DOHH2 (cell line): Measurements from ENCODE around the gene ZNF385B.

Experiments used
- H3F3A ChIP-seq: fragments of 200-600 bp; sonication (generic), shearing (Covaris generic); 2 replicates; pipeline ENCODE4 v1.6.0; 2016; ENCODE audit warnings: antibody characterized with exemption, mild to moderate bottlenecking; ENCODE audit not compliant: control insufficient read depth, insufficient read depth
- H3K27ac ChIP-seq: fragments of 200-600 bp; sonication (generic); 2 replicates; pipeline ENCODE4 v1.5.1; 2014; ENCODE audit warnings: low read depth, mild to moderate bottlenecking, low read length, moderate library complexity
- H3K27me3 ChIP-seq: fragments of 200-600 bp; sonication (generic); 2 replicates; pipeline ENCODE4 v1.6.1; 2014; ENCODE audit warnings: mild to moderate bottlenecking, low read length, mixed read lengths; ENCODE audit not compliant: control insufficient read depth
- H3K36me3 ChIP-seq: fragments of 200-600 bp; sonication (generic); 2 replicates; pipeline ENCODE4 v1.6.1; 2014; ENCODE audit warnings: mild to moderate bottlenecking, low read length, moderate library complexity, mixed read lengths; ENCODE audit not compliant: control insufficient read depth
- H3K4me1 ChIP-seq: fragments of 200-600 bp; sonication (generic); 2 replicates; pipeline ENCODE4 v1.6.1; 2014; ENCODE audit warnings: mild to moderate bottlenecking, low read length, mixed read lengths; ENCODE audit not compliant: control insufficient read depth
- H3K4me2 ChIP-seq: fragments of 200-600 bp; sonication (generic); 2 replicates; pipeline ENCODE4 v1.6.0; 2014; ENCODE audit warnings: mild to moderate bottlenecking, low read length, moderate library complexity
- H3K4me3 ChIP-seq: fragments of 200-600 bp; sonication (generic); 2 replicates; pipeline ENCODE4 v1.5.1; 2014; ENCODE audit warnings: mild to moderate bottlenecking, low read length, mixed read lengths
- H3K79me2 ChIP-seq: fragments of 200-600 bp; sonication (generic); 2 replicates; pipeline ENCODE4 v1.6.1; 2014; ENCODE audit warnings: mild to moderate bottlenecking, low read length, mixed read lengths; ENCODE audit not compliant: control insufficient read depth
- H3K9me2 ChIP-seq: fragments of 200-600 bp; sonication (generic); replicated peaks from 2 replicates; pipeline ENCODE4 v1.6.1; 2014; ENCODE audit warnings: mild to moderate bottlenecking, low read length, mixed read lengths; ENCODE audit not compliant: control insufficient read depth
- H3K9me3 ChIP-seq: fragments of 200-600 bp; sonication (generic); 2 replicates; pipeline ENCODE4 v1.6.1; 2014; ENCODE audit warnings: antibody characterized with exemption, low read length, mixed read lengths; ENCODE audit not compliant: control insufficient read depth, insufficient read depth
- H4K20me1 ChIP-seq: fragments of 200-600 bp; sonication (generic); 2 replicates; pipeline ENCODE4 v1.6.0; 2014; ENCODE audit warnings: low read depth, mild to moderate bottlenecking, antibody characterized with exemption, low read length, moderate library complexity; ENCODE audit not compliant: control insufficient read depth, insufficient read depth
- EZH2phosphoT487 ChIP-seq: fragments of 200-600 bp; sonication (generic); IDR thresholded peaks from 2 replicates; pipeline ENCODE4 v1.6.1; 2017; ENCODE audit warnings: borderline replicate concordance, mild to moderate bottlenecking, antibody characterized with exemption, low read length, moderate library complexity, mixed read lengths
- TF ChIP-seq, protein P1 (sequence below): fragments of 200-600 bp; sonication (generic); IDR thresholded peaks from one replicate; pipeline ENCODE4 v1.5.1; 2014; ENCODE audit warnings: antibody characterized with exemption, mild to moderate bottlenecking, low read depth, low read length; ENCODE audit not compliant: poor library complexity, severe bottlenecking

Gene ZNF385B

DNA sequence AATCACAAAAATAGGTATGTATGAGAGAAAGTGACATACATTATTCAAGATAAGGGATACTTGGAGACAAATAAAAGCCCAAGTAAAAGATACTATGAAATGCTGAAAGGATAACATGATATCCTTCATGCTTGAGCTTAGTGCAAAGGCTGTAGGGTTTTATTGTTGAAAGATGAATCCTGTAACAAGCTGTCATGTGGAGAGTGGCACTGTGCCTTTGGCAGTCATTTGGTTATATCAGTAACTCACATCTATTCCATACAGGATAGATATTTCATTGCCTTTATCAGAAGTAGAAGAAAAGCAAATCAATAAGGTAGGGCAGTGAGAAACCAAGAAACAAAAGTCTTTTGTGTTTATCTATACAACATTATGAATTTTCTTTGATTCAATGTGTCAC lies 211.0 kb downstream of the ZNF385B start:
- H3K27ac ChIP-seq = no peak overlapping the region
- H3K4me3 ChIP-seq = no peak overlapping the region
- no peaks in the 10 kb centered on the region for H3F3A ChIP-seq
- H4K20me1 ChIP-seq = no peaks in the 10 kb centered on the region
- H3K4me2 ChIP-seq = no peak overlapping the region
- H3K36me3 ChIP-seq = no peaks in the 10 kb centered on the region
- no peak for TF ChIP-seq EZH2phosphoT487
- TF ChIP-seq, protein P1, sequence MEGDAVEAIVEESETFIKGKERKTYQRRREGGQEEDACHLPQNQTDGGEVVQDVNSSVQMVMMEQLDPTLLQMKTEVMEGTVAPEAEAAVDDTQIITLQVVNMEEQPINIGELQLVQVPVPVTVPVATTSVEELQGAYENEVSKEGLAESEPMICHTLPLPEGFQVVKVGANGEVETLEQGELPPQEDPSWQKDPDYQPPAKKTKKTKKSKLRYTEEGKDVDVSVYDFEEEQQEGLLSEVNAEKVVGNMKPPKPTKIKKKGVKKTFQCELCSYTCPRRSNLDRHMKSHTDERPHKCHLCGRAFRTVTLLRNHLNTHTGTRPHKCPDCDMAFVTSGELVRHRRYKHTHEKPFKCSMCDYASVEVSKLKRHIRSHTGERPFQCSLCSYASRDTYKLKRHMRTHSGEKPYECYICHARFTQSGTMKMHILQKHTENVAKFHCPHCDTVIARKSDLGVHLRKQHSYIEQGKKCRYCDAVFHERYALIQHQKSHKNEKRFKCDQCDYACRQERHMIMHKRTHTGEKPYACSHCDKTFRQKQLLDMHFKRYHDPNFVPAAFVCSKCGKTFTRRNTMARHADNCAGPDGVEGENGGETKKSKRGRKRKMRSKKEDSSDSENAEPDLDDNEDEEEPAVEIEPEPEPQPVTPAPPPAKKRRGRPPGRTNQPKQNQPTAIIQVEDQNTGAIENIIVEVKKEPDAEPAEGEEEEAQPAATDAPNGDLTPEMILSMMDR = no peak
- no peaks in the 10 kb centered on the region for H3K79me2 ChIP-seq
- H3K9me3 ChIP-seq = no peaks in the 10 kb centered on the region
- H3K27me3 ChIP-seq = no peaks in the 10 kb centered on the region
- H3K9me2 ChIP-seq = no peaks in the 10 kb centered on the region
- no peaks in the 10 kb centered on the region for H3K4me1 ChIP-seq

DNA sequence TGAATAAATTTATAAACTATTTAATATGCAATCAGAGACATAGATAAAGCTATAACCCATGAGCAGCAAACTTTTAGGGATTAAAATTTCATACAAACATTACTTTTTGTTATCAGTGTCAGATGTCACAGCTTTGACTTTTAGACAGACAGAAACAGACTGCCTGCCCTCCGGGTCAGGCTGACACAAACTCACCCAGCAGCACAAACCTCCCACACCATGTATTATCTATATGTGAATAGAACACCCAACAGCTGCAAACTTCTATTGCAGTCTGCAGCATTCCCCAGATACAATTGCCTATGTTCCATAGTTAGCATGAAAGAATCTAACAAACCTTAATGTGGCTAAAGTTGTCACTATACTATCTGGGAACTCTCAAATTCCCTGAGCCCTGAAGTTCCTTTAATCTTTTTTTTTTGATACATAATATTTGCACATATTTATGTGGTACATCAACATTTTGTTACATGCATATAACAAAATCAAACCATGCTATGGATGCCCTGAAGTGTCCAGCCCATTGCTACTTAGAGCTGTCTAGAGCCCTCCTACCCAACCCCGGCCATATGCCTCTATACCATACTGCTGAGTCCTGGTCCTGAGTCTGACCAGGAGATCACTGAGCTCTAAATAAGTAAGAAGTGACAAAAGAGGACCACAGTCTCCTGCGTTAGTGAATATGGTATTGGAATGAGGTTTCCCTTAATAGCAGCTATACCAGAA lies 214.4 kb downstream of the ZNF385B start:
- H3K79me2 ChIP-seq = no peaks in the 10 kb centered on the region
- H3K27ac ChIP-seq = no peak overlapping the region
- no peaks in the 10 kb centered on the region for H3K36me3 ChIP-seq
- no peaks in the 10 kb centered on the region for H3K27me3 ChIP-seq
- H3K9me3 ChIP-seq = no peaks in the 10 kb centered on the region
- no peak overlapping the region for H3K4me3 ChIP-seq
- no peak overlapping the region for H3K4me2 ChIP-seq
- H4K20me1 ChIP-seq = no peaks in the 10 kb centered on the region
- no peaks in the 10 kb centered on the region for H3F3A ChIP-seq
- no peaks in the 10 kb centered on the region for H3K4me1 ChIP-seq
- no peaks in the 10 kb centered on the region for H3K9me2 ChIP-seq
- TF ChIP-seq EZH2phosphoT487 = no peak
- TF ChIP-seq, protein P1 = no peak

DNA sequence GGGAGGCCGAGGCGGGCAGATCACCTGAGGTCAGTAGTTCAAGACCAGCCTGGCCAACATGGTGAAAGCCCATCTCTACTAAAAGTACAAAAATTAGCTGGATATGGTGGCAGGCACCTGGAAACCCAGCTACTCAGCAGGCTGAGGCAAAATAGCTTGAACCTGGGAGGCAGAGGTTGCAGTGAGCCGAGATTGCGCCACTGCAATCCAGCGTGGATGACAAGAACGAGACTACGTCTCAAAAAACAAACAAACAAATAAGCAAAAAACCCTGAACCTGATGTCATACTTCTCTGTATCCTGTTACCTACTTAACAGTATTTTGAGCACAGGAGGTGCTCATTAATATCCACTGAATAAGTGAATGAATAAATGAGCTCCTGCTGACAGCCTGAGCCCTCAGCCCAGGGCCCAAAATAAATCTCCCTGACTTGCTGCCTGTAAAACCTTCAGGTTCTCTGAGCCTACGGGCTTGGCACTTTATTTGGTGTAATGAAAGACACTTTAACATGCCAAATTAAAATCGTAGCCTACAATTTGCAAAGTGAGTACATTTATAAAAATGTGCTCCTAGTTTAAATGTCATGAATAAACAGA lies 215.1 kb downstream of the ZNF385B start:
- no peaks in the 10 kb centered on the region for H4K20me1 ChIP-seq
- no peaks in the 10 kb centered on the region for H3K36me3 ChIP-seq
- H3K4me2 ChIP-seq = no peak overlapping the region
- no peaks in the 10 kb centered on the region for H3K9me3 ChIP-seq
- H3F3A ChIP-seq = no peaks in the 10 kb centered on the region
- no peaks in the 10 kb centered on the region for H3K9me2 ChIP-seq
- no peak overlapping the region for H3K27ac ChIP-seq
- no peaks in the 10 kb centered on the region for H3K79me2 ChIP-seq
- no peaks in the 10 kb centered on the region for H3K27me3 ChIP-seq
- H3K4me1 ChIP-seq = no peaks in the 10 kb centered on the region
- H3K4me3 ChIP-seq = no peak overlapping the region
- no peak for TF ChIP-seq EZH2phosphoT487
- TF ChIP-seq, protein P1 = no peak
